GM23338 (cell line): ENCODE data around the gene KCNS3.

Experiments
- CTCF ChIP-seq, 2 experiments: fragments of 200-600 bp in 1 of 2; sonication (generic) in 1 of 2; conservative IDR thresholded peaks; 2 replicates each; pipeline versions ENCODE4 v1.5.1 to v1.6.1; 2016 to 2017; ENCODE audit warnings: antibody characterized with exemption in 2 of 2, low read depth in 2 of 2, mild to moderate bottlenecking in 2 of 2, moderate library complexity in 1 of 2
- ETS1 ChIP-seq: IDR thresholded peaks from 2 replicates; pipeline ENCODE4 v1.6.1; 2016; ENCODE audit warnings: antibody characterized with exemption
- EZH2 ChIP-seq: fragments of 200-600 bp; sonication (generic); IDR thresholded peaks from one replicate; pipeline ENCODE4 v1.8.0; 2017; ENCODE audit warnings: antibody characterized with exemption, mild to moderate bottlenecking, low read depth; ENCODE audit not compliant: unreplicated experiment
- EZH2phosphoT487 ChIP-seq: fragments of 200-600 bp; sonication (generic); IDR thresholded peaks from one replicate; pipeline ENCODE4 v1.8.1; 2018; ENCODE audit warnings: antibody characterized with exemption; ENCODE audit not compliant: unreplicated experiment
- POLR2AphosphoS5 ChIP-seq: IDR thresholded peaks from 2 replicates; pipeline ENCODE4 v1.6.1; 2016; ENCODE audit warnings: antibody characterized with exemption, low read depth
- REST ChIP-seq: IDR thresholded peaks from one replicate; pipeline ENCODE4 v1.6.1; 2018; ENCODE audit warnings: antibody characterized with exemption; ENCODE audit not compliant: unreplicated experiment
- STAT1 ChIP-seq: IDR thresholded peaks from one replicate; pipeline ENCODE4 v1.6.1; 2016; ENCODE audit warnings: antibody characterized with exemption; ENCODE audit not compliant: unreplicated experiment

GRCh38 chr2:17940091-17940630, 61.7 kb downstream of the KCNS3 start:
- TF ChIP-seq CTCF (conservative IDR thresholded peaks at IDR 0.05; ENCODE audit: low read depth in 2 of 2) (no peak), REST (no peak), ETS1 (no peak), POLR2AphosphoS5 (no peak), STAT1 (no peak), EZH2phosphoT487 (no peak), EZH2 (no peak)
